ENCODE results near the gene NOC4L.

GRCh38 chr12:132137483-132138125 is 6.7 kb upstream of the NOC4L start:
- TF ChIP-seq, protein P1, sequence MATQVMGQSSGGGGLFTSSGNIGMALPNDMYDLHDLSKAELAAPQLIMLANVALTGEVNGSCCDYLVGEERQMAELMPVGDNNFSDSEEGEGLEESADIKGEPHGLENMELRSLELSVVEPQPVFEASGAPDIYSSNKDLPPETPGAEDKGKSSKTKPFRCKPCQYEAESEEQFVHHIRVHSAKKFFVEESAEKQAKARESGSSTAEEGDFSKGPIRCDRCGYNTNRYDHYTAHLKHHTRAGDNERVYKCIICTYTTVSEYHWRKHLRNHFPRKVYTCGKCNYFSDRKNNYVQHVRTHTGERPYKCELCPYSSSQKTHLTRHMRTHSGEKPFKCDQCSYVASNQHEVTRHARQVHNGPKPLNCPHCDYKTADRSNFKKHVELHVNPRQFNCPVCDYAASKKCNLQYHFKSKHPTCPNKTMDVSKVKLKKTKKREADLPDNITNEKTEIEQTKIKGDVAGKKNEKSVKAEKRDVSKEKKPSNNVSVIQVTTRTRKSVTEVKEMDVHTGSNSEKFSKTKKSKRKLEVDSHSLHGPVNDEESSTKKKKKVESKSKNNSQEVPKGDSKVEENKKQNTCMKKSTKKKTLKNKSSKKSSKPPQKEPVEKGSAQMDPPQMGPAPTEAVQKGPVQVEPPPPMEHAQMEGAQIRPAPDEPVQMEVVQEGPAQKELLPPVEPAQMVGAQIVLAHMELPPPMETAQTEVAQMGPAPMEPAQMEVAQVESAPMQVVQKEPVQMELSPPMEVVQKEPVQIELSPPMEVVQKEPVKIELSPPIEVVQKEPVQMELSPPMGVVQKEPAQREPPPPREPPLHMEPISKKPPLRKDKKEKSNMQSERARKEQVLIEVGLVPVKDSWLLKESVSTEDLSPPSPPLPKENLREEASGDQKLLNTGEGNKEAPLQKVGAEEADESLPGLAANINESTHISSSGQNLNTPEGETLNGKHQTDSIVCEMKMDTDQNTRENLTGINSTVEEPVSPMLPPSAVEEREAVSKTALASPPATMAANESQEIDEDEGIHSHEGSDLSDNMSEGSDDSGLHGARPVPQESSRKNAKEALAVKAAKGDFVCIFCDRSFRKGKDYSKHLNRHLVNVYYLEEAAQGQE (IDR thresholded peaks at IDR 0.05; ENCODE audit: low read depth) = no peak
- TF ChIP-seq, protein P2, sequence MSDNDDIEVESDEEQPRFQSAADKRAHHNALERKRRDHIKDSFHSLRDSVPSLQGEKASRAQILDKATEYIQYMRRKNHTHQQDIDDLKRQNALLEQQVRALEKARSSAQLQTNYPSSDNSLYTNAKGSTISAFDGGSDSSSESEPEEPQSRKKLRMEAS (IDR thresholded peaks at IDR 0.05) = no peak
- TF ChIP-seq TAF1 (IDR thresholded peaks at IDR 0.05; ENCODE audit: low read depth) (no peak), USF1 (IDR thresholded peaks at IDR 0.05) (no peak), CEBPB (IDR thresholded peaks at IDR 0.05) (no peak), EGR1 (IDR thresholded peaks at IDR 0.05) (no peak), ZBTB7A (IDR thresholded peaks at IDR 0.05; ENCODE audit: low read depth) (no peak), EP300 (IDR thresholded peaks at IDR 0.05; ENCODE audit: borderline replicate concordance) (no peak)

All from Ishikawa (cell line).